ENCODE results near the gene CORT. TPM values are rescaled to one million over a fixed set of nuclear protein-coding genes. Genes with fewer than 3 reads are reported as not detected.
A peak's percentile ranks its signal among the peaks of the same experiment; 100 is the strongest.

Gene CORT
- total RNA-seq, 4 donors from 2014 or later = not detected

DNA sequence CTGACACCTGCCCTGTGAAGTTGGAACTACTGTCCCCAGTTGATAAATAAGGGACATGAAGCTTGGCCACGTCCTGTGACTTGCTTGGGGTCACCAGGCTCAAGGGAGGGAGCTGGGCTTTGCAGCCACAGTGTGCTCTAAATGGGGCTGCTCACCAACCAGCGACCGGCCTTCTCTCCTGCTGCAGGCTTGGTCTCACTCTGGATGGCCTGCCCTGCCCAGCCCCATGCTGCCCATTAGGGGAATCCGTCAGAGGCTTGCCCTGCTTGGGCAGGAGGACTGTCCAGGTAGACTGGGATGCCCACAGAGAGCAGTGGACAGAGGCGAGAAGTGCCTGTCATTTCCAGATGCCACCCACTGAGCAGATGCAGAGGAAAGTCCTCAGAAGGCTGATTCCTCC is 20.8 kb upstream of the CORT start:
- Histone ChIP-seq H3K9me3 (no peaks in the 10 kb centered on the region), H3K27me3 (no peaks in the 10 kb centered on the region), H3K27ac (no peak overlapping the region), H3K4me1 (peaks cover 23% of the 10 kb centered on the region), H3K4me3 (no peak overlapping the region), H3K36me3 (no peaks in the 10 kb centered on the region)
- no peak for DNase-seq (ENCODE audit: low spot score in 2 of 2)
- no peak for TF ChIP-seq POLR2A (IDR thresholded peaks at IDR 0.05)
- TF ChIP-seq EP300 (IDR thresholded peaks at IDR 0.05) = no peak
- TF ChIP-seq POLR2AphosphoS5 (IDR thresholded peaks at IDR 0.05) = no peak
- TF ChIP-seq, protein P1, sequence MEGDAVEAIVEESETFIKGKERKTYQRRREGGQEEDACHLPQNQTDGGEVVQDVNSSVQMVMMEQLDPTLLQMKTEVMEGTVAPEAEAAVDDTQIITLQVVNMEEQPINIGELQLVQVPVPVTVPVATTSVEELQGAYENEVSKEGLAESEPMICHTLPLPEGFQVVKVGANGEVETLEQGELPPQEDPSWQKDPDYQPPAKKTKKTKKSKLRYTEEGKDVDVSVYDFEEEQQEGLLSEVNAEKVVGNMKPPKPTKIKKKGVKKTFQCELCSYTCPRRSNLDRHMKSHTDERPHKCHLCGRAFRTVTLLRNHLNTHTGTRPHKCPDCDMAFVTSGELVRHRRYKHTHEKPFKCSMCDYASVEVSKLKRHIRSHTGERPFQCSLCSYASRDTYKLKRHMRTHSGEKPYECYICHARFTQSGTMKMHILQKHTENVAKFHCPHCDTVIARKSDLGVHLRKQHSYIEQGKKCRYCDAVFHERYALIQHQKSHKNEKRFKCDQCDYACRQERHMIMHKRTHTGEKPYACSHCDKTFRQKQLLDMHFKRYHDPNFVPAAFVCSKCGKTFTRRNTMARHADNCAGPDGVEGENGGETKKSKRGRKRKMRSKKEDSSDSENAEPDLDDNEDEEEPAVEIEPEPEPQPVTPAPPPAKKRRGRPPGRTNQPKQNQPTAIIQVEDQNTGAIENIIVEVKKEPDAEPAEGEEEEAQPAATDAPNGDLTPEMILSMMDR (IDR thresholded peaks at IDR 0.05) = no peak
- 90% methylated on average over 3 of the region's 5 CpGs for WGBS

DNA sequence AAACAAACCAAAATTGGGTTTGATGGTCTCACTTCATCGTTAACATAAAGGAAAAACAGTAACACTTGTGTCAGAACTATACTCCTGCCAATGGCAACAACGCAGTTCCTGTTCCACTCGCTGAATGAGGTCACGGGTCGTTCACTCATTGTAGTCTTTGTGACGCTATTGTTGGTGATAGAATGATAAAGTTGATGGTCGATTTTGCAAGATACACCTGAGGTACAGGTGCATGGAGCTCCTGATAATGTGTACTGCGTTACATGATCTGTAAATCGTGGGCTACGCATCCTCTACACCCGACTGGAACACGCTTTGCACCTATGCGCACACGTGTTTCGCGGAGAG is 20.0 kb upstream of the CORT start:
- Histone ChIP-seq H3K4me3 (peak overlapping the region; percentile 64), H3K27me3 (no peaks in the 10 kb centered on the region), H3K4me1 (peaks cover 23% of the 10 kb centered on the region), H3K36me3 (no peaks in the 10 kb centered on the region), H3K9me3 (no peaks in the 10 kb centered on the region), H3K27ac (no peak overlapping the region)
- DNase-seq (ENCODE audit: low spot score in 2 of 2) = no peak
- TF ChIP-seq, protein P1 (IDR thresholded peaks at IDR 0.05) = no peak
- TF ChIP-seq POLR2A (IDR thresholded peaks at IDR 0.05) (no peak), POLR2AphosphoS5 (IDR thresholded peaks at IDR 0.05) (no peak), EP300 (IDR thresholded peaks at IDR 0.05) (no peak)
- WGBS = 13% methylated on average over 10 of the region's 16 CpGs

DNA sequence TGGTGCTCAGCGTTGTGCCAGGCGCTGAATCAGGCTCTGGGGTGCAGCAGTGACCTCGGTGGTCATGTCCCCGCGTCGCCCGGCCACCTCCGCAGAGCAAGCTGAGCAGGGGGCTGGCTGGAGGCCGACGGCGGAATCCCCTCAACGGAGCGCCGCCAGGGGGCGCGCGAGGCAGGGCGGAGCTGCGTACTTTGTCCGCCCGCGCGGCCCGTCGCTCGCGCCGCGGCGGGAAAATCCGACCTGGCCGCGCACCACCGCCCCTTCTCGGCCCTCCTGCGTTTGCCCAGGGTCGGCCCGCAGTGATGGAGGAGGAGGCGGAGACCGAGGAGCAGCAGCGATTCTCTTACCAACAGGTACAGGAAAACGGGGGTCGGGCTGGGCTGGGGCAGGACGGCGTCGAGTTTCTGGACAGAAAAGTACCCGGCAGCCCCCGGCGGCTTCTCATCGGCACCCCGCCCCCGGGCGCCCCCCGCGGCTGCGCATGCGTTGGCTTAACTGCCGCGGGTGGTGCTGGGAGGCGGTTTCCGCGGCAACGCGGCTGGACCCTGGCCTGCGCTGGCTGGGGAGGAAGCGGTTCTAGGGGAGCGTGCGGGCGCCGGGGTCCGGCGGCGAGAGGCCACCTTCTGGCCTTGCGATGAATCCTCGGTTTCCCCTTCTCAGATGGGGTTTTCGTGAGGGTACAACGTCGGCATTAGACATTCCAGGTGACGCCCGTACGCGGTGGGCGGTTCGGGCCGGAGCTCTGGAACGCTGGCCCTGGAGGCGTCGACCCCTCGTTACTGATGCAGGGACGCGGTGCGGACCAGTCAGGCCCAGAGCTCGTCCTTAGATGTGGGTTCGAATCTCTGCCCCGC is 19.4 kb upstream of the CORT start, which contains the start of gene CENPS:
TSS of gene CENPS (plus strand) at position 218 of the 854 bp plus-strand sequence. CDS start at position 303, 85 bp downstream.
- Histone ChIP-seq H3K4me1 (peaks cover 23% of the 10 kb centered on the region), H3K36me3 (no peaks in the 10 kb centered on the region), H3K4me3 (peak within 1 kb of the TSS; percentile 64), H3K9me3 (no peaks in the 10 kb centered on the region), H3K27me3 (no peaks in the 10 kb centered on the region), H3K27ac (no peak within 1 kb of the TSS)
- TF ChIP-seq POLR2A (IDR thresholded peaks at IDR 0.05) (no peak), EP300 (IDR thresholded peaks at IDR 0.05) (peak; percentile 10), POLR2AphosphoS5 (IDR thresholded peaks at IDR 0.05) (peak in 2 of 3 donors; percentile 40 to 94)
- TF ChIP-seq, protein P1 (IDR thresholded peaks at IDR 0.05) = peak; percentile 94 to 96
- peak; percentile 89 to 91 for DNase-seq (ENCODE audit: low spot score in 2 of 2)
- 0% methylated on average over 9 of the region's 95 CpGs for WGBS

DNA sequence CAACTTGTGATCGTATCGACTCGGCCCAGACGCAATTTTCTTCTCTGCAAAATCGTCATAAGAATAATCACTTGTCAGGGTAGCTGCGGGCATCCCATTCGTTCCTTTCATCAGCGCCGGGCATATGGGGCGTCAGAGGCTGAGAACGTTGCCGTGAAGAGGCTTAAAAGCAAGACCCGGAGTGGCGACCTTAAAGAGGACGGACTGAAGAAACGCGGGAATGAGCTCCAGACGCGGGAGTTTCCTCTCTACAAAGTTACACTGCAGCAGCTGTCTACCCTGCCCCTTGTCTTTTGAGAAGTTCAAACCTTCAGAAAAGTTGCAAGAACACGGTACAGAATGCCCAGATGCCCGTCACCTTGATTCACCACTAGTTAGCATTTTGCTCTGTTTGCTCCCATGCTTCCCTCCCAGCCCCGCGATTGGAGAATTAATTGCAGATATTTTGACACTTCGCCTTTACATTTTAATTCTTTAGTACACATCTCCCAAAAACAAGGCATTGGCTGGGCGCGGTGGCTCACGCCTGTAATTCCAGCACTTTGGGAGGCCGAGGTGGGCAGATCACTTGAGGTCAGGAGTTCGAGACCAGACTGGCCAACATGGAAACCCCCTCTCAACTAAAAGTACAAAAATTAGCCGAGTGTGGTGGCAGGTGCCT is 18.6 kb upstream of the CORT start:
- Histone ChIP-seq H3K27ac (no peak overlapping the region), H3K27me3 (no peaks in the 10 kb centered on the region), H3K36me3 (no peaks in the 10 kb centered on the region), H3K9me3 (no peaks in the 10 kb centered on the region), H3K4me3 (peak overlapping the region; percentile 64), H3K4me1 (peaks cover 23% of the 10 kb centered on the region)
- TF ChIP-seq EP300 (IDR thresholded peaks at IDR 0.05) = no peak
- TF ChIP-seq, protein P1 (IDR thresholded peaks at IDR 0.05) = no peak
- no peak for TF ChIP-seq POLR2A (IDR thresholded peaks at IDR 0.05)
- TF ChIP-seq POLR2AphosphoS5 (IDR thresholded peaks at IDR 0.05) = no peak
- no peak for DNase-seq (ENCODE audit: low spot score in 2 of 2)
- 26% methylated on average over 25 of the region's 30 CpGs for WGBS
